NCI-H748 (cell line): ENCODE data around the gene KRT38.
"Not testable (repeated sequence)": the region's sequence is repeated elsewhere in the genome, so short reads cannot be mapped to it uniquely, and the experiment has no call there.

Experiments
- DNase-seq: peaks from one replicate; lab custom pipeline; 2025; ENCODE audit not compliant: unreplicated experiment; lab: John Stamatoyannopoulos, UW

KRT38 gene

GRCh38 chr17:41424111-41424635, 16.6 kb downstream of the KRT38 start, which contains the start of gene KRT37:
Gene KRT37, minus strand, starts transcription at chr17:41424585. Its CDS starts 62 bp downstream, at chr17:41424523.
- DNase-seq: no peak

- DNase-seq: not testable (repeated sequence)
These were observed 18.2 kb downstream of the KRT38 start for GRCh38 chr17:41422586-41422985.

GRCh38 chr17:41421617-41422016, 19.2 kb downstream of the KRT38 start:
- no peak for DNase-seq

- no peak for DNase-seq
These were observed 19.7 kb downstream of the KRT38 start for GRCh38 chr17:41421116-41421515.

- DNase-seq: no peak
These were observed 20.6 kb downstream of the KRT38 start for GRCh38 chr17:41420134-41420533.

GRCh38 chr17:41419716-41420115, 21.1 kb downstream of the KRT38 start:
- DNase-seq: no peak

GRCh38 chr17:41418116-41418860, 22.5 kb downstream of the KRT38 start:
- DNase-seq: no peak

GRCh38 chr17:41417576-41418015, 23.2 kb downstream of the KRT38 start:
- DNase-seq: no peak

- no peak for DNase-seq
These were observed 23.7 kb downstream of the KRT38 start for GRCh38 chr17:41417127-41417526.

- DNase-seq: peak; percentile 40
These were observed 24.3 kb downstream of the KRT38 start for GRCh38 chr17:41416479-41416878.

GRCh38 chr17:41415833-41416335, 24.9 kb downstream of the KRT38 start:
- DNase-seq: no peak

GRCh38 chr17:41415411-41415810, 25.4 kb downstream of the KRT38 start:
- DNase-seq: no peak

GRCh38 chr17:41413982-41414381, 26.8 kb downstream of the KRT38 start:
- DNase-seq: no peak

- DNase-seq: no peak
These were observed 27.3 kb downstream of the KRT38 start for GRCh38 chr17:41413353-41413957.

GRCh38 chr17:41411072-41411840, 29.5 kb downstream of the KRT38 start:
- DNase-seq: no peak

GRCh38 chr17:41407226-41407625, 33.6 kb downstream of the KRT38 start:
- DNase-seq: no peak

GRCh38 chr17:41406205-41406604, 34.6 kb downstream of the KRT38 start:
- DNase-seq: peak; percentile 13

GRCh38 chr17:41404024-41404671, 36.6 kb downstream of the KRT38 start:
- DNase-seq: peak; percentile 91

- DNase-seq: no peak
These were observed 37.3 kb downstream of the KRT38 start for GRCh38 chr17:41403404-41404023.

- DNase-seq: no peak
These were observed 38.6 kb downstream of the KRT38 start for GRCh38 chr17:41402161-41402560.
